Measurements from ENCODE around the gene DBR1.

The DBR1 gene

GRCh38 chr3:138213398-138214085 lies 38.8 kb upstream of the DBR1 start:
- CTCF ChIA-PET = interaction anchor here (1.0 to 1.8 kb wide), 5 partner anchors 9 to 23 kb away, joined by 3 to 5 read pairs (median 4); no protein-coding TSS in a partner anchor
- DNase-seq (ENCODE audit: extremely low spot score) = no peak
- TF ChIP-seq CTCF (IDR thresholded peaks at IDR 0.05; ENCODE audit: control extremely low read depth, extremely low read depth, low read depth, missing control alignments) = no peak
- POLR2A ChIA-PET = no interaction called here

GRCh38 chr3:138210528-138210927 lies 35.8 kb upstream of the DBR1 start:
- DNase-seq (ENCODE audit: extremely low spot score) = no peak
- TF ChIP-seq CTCF (IDR thresholded peaks at IDR 0.05; ENCODE audit: control extremely low read depth, extremely low read depth, low read depth, missing control alignments) = no peak
- CTCF ChIA-PET = no interaction called here
- POLR2A ChIA-PET = no interaction called here

GRCh38 chr3:138206196-138206595 lies 31.5 kb upstream of the DBR1 start:
- CTCF ChIA-PET = interaction anchor here (1.8 kb wide), 1 partner anchor 19 kb away, joined by 4 read pairs; no protein-coding TSS in a partner anchor
- TF ChIP-seq CTCF (IDR thresholded peaks at IDR 0.05; ENCODE audit: control extremely low read depth, extremely low read depth, low read depth, missing control alignments) = no peak
- POLR2A ChIA-PET = no interaction called here
- no peak for DNase-seq (ENCODE audit: extremely low spot score)

GRCh38 chr3:138205527-138205926 lies 30.8 kb upstream of the DBR1 start:
- no peak for DNase-seq (ENCODE audit: extremely low spot score)
- no peak for TF ChIP-seq CTCF (IDR thresholded peaks at IDR 0.05; ENCODE audit: control extremely low read depth, extremely low read depth, low read depth, missing control alignments)
- ChIA-PET POLR2A (no interaction called here), CTCF (interaction anchor here (1.8 kb wide), 1 partner anchor 19 kb away, joined by 4 read pairs; no protein-coding TSS in a partner anchor)

GRCh38 chr3:138203938-138204337 lies 29.2 kb upstream of the DBR1 start:
- ChIA-PET POLR2A (no interaction called here), CTCF (interaction anchor here (0.7 to 1.4 kb wide), 5 partner anchors 10 to 28 kb away, joined by 3 to 6 read pairs (median 3); no protein-coding TSS in a partner anchor)
- no peak for DNase-seq (ENCODE audit: extremely low spot score)
- TF ChIP-seq CTCF (IDR thresholded peaks at IDR 0.05; ENCODE audit: control extremely low read depth, extremely low read depth, low read depth, missing control alignments) = no peak

- CTCF ChIA-PET = interaction anchor here (0.7 to 1.4 kb wide), 5 partner anchors 10 to 27 kb away, joined by 3 to 6 read pairs (median 3); no protein-coding TSS in a partner anchor
- POLR2A ChIA-PET = no interaction called here
These were observed 28.4 kb upstream of the DBR1 start for GRCh38 chr3:138202945-138203701.

More at GRCh38 chr3:138202945-138203701, 28.4 kb upstream of the DBR1 start:
- no peak for TF ChIP-seq CTCF (IDR thresholded peaks at IDR 0.05; ENCODE audit: control extremely low read depth, extremely low read depth, low read depth, missing control alignments)
- no peak for DNase-seq (ENCODE audit: extremely low spot score)
